GM18870 (cell line): ENCODE measurements around the gene PRKAR1B.

Experiments used
- ATAC-seq: cut with Tn5 transposase; IDR thresholded peaks from one replicate; pipeline ENCODE4 v1.9.1; 2021; ENCODE audit warnings: moderate library complexity; ENCODE audit not compliant: unreplicated experiment

Gene PRKAR1B

GRCh38 chr7:527723-528122, 199.4 kb downstream of the PRKAR1B start:
- ATAC-seq: no peak

DNA sequence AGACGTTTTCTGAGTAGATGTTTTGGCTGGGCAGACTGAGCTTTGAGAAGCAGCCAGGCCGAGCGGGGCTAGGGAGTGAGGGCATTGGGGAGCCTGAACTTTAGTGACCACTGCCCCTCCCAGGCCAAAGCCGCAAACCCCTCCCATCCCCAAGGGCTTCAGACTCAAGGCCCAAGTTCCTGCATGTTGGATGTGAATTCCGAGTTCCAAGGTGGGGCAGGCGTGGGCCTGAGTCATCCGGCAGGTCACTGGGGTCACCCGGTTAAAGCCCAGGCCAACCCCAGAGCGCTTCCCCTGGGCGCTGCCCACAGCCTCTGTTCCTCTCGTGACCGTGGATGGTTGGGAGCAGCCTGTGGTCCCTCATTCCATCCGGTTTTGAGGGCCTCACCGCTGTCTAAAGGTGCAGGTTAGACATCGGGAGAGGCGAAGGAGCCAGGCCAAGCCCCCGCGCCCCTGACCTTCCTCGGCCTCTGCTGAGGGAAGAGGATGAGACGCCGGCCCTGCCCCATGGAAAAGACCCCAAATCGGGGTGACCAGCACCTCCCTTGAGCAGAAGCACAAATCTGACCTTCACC, 200.5 kb downstream of the PRKAR1B start:
- no peak for ATAC-seq

- no peak for ATAC-seq
Observed at GRCh38 chr7:525740-526139, 201.3 kb downstream of the PRKAR1B start.

DNA sequence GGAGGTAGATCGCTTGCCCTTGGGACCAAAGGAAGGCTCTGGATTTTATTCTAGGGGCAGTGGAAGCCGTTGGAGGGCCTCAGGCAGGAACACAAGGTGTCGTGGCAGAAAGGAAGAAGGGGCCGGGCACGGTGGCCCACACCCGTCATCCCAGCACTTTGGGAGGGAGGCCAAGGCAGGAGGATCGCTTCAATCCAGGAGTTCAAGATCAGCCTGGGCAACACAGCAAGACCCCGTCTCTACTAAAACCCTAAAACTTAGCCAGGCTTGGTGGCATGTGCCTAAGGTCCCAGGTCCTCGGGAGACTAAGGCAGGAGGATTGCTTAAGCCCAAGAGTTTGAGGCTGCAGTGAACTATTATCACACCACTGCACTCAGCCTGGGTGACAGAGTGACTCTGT, 202.3 kb downstream of the PRKAR1B start:
- no peak for ATAC-seq

DNA sequence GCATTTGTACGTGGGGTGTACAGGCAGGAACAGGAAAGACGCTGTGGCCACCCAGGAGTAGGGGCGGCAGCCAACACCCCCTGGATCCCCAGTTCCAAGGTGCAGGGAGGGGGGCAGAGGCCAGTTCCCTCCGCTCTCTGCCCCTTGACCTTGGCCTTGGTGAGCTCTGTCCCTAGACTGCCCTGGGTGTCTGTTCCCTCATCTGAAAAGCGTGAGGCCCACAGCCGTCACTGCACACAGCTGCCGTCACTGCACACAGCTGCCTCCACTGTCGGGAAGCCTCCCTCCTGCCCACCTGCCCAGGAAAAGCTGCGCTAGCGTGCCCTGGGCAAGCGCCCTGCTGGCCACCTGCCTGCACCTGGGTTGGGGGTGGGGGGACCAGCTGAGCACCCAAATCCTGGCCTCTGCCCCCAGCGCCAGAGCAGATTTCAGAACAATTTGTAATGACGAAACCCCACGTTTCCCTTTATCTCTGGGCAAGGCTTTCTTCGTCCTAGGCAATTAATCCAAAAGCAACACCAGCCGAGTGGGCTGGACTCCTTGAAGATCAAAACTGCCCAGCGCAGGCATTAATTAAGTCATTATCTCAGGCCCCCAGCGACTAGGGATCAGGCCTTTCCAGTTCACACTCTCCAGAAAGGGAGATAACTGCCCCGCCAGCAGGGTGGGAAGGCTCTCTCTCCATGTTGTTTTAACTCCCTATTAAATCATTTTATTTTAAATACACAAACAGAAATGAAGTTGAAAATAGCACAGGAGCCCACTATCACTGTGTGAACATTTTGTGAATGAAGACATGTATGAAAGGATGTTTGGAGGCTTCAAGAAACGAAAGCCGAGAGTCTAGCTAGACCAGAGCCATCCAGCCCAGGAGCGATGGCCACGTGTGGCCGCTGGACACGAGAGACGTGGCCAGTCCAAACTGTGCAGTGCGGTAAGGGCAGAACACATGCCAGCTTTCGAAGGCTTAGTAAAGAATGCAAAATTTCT, 203.4 kb downstream of the PRKAR1B start:
- no peak for ATAC-seq

GRCh38 chr7:522951-523314, 204.1 kb downstream of the PRKAR1B start:
- ATAC-seq: no peak

GRCh38 chr7:522071-522950, 204.8 kb downstream of the PRKAR1B start:
- no peak for ATAC-seq

DNA sequence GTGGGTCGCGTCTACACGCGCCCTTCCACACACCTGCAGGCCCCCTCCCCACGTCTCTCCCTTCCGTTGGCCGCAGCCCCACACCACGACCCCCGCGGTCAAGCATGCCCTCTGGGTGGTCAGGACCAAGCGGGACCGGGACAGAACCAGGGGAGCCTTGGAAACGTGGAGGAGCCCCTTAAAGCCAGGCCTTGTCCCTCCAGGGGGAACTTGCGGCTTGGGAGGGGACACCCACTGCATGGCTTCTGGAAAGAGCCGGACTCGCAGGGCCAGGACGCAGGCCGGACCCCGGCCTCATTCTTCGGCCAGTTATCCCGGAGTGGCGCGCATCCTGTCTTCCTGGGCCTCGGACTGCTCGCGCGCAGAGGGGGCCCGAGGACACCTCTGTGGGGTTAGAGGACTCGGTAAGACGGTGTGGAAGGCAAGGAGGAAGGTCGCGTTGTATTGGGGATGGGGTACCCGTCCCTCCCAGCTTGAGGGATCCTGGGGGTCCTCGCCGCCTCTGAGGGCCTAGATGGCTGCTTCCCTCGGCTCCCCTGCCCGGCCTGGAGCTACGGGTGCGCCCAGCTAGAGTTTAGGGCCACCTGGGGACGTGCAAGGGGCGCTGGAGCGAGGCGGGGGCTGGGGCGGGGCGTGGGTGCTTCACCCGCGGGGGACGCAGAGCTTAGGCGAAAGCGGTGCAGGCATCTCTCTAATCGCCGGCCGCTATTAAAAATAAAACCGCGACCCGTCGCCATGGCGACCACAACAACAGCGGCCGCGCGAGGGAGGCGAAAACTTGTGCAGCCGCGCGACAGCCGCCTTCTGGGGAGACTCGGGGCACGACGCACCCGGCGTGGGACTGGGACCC, 205.6 kb downstream of the PRKAR1B start:
- no peak for ATAC-seq

DNA sequence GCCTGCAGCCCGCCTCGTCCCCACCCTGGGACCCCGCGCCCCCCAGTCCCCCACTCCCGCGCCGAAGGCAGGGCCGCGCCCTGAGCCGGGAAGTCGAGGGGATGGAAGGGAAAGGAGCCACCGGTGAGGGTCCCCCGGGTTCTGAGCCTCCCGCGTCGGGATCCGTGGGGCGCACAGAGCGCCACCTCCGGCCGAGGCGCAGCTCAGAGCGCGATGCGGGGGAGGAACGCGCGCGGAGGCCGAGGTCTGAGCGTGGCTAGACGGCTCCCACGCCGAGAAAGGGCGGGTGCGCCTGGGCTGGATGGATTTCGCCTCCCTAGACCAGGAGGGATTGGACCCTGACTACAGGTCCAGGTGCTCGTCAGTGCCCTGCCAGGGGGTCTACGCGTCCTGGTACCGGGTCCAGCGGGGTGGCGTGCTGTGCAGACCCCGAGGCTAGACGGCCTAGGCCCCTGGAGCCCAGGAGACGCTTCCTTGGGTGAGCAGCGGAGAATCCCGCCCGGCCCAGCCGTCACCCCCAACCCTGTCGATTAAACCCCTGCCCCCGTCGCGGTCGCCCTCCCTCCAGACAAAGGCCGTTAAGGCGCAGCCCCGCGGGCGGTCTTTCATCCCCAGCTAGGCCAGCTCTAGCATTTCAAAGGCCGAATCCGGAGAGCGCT, 206.4 kb downstream of the PRKAR1B start:
- ATAC-seq: no peak

DNA sequence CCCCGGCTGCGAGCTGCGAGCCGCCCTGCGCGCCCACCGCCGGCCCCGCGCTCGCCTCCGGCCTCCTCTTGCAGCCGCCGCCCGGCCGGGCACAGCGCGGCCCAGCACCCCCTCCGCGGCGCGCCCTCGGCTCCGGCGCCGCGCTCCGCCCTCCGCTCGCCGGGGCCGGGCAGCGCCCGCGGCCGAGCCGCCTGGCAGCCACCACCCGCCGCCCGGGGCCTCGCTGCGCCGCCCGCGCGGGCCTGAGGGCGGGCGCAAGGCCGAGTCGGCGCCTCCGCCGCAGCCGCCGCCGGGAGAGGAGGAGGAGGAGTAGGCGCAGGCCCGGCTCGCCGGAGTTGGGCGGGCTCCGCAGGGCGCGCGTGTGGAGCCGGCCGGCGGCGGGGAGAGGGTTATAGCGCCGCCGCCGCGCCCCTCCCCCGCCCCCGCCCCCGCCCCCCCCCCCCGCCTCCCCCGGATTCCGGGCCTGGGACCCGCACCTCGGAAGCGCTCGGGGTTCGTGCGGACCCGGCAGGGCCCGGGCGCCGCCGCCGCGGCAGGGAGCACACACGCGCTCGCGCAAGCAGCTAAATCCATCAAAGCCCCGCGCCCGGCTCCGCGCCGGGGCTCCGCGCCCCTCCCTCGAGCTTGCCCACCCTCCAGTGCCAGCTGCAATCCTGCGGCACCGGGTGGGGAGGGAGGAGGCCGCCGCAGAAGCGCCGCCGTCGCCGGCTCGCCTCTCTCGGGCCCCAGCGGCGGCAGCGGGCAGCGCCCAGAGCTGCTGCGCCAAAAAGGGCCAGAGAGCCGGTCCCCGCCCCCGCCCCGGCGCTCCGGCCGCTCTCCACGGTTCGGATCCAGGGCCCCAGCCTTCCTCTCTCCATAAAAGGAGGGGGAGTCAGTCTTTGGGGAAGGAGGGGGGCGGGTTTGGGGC, 207.3 kb downstream of the PRKAR1B start, which contains the start of gene PDGFA:
Gene PDGFA, minus strand, starts transcription at position 363 of the 907 bp plus-strand sequence. CDS start 845 bp downstream, outside the sequence.
- no peak for ATAC-seq

DNA sequence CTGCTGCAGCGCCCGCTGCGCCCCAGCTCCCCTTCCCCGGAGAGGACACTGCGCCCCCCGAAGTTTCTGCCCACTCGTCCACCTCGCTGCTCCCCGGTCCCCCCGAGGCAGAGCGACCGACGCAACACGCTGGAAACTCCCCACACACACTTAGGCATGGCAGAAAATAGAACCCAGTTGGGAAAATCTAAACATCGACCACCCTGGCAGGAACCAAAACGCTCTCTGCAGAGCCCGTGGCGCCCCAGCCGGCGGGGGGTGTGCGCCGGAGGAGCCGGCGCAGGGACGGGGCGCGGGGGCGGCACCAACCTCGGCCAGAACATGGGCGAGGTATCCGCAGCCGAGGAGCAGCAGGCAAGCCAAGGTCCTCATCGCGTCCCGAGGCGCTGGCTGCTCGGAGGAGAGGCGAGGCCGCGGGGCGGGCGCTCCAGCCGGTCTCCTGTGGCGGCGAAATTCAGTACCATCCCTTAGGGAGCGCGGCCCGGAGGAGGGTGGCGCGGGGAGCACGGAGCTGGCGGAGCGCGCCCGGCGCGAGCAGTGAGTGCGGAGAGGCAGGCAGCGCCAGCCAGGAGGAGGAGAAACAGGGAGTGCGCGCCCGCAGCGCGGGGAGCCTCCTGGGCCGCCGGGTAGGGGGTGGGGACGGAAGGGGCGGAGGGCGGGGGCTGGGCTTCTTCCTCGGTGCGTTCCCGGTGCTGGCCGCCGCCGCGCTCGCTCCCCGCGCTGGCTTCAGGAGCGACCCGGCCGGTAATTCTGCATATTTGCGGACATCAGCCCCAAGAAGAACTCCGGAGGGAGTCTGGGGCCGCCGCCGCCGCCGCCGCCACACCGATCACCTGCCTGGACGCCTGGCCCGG, 208.2 kb downstream of the PRKAR1B start:
- no peak for ATAC-seq

DNA sequence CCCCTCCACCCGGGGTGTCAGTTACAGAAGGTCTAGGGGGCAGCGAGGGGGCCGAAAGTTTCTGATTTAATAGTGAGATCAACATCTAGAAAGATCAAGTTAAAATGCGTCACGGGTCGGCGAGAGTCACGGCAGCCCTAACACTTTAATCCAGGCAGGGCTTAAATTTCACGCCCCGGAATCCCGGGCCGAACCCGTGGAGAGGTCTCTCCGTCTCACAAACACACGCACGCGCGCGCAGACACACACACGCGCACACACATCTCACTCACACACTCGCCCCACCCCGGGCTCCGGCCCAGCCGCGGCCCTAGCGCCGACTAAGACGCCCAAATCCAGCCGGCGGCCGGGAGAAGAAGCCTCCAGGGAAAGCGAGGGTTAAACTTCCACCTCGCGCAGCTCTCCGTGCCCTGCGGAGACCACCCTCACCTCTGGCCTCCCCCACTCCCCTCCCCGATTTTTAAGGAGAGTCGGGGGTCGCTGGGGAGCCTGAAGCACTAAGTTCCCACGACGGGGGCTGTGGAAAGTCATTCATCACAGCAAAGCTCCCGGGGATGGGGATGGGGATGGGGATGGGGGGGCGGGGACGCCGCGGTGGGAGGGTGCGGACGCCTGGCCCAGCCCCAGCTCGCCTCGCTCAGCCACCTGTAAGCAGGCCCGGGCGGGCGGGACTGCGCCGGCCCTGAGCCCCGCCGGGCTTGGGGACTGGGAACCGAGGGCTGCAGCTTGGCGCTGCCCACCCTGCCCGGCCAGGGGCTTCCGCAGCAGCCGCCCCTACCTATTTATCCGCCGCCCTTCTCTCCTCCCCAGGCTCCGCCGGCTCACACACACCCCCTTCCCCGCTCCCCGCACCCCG, 209.1 kb downstream of the PRKAR1B start:
- ATAC-seq: no peak

- ATAC-seq: no peak
Observed at GRCh38 chr7:516606-517456, 210.2 kb downstream of the PRKAR1B start.

DNA sequence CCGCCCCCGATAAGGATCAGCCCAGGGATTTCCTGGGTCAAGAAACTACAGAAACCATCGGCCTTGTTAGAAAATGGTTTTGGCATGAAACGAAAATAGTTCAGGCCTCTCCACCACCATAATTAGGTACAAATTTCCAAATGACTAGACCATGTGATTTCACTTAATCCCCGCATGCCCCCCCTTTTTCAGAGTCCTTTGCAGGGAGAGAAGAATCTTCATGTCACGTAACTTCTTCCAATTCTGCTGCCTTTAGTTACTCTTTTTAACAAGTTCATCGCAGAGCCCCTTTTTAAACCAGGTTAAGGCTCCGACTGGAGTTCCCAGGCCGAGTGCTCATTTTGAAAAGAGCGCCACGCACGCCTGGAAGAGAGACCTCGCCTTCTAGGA, 210.9 kb downstream of the PRKAR1B start:
- ATAC-seq: no peak

DNA sequence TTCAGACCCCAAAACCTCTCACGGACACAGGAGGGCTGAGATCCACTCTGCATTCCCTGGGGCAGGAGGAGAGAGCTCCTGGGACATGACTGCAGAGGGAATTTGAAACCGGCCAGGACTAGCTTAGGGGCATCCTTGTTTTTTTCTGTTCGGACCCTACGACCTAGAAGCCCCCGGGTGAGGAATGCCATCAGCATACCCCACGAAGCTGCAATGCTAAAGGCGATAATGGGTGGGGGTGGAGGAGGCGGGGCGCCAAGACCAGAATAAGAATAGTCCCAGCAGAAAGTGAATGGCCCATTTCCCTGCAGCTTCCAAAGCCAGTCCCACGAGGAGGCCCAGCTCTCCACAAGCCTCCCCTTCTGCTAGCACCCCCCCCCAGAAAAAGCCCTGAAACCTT, 211.5 kb downstream of the PRKAR1B start:
- no peak for ATAC-seq
